ENCODE data around the gene GCNT4.

Gene GCNT4

GRCh38 chr5:75043633-75044264 lies 8.6 kb downstream of the GCNT4 start:
- Histone ChIP-seq H3K27me3 (ENCODE audit: control insufficient read depth in 2 of 2, insufficient read depth in 2 of 2, low read length in 2 of 2) (no peaks in the 10 kb centered on the region), H3K4me3 (ENCODE audit: low read length in 2 of 2) (no peak overlapping the region), H3K36me3 (ENCODE audit: control insufficient read depth in 2 of 2, insufficient read depth in 2 of 2, low read length in 2 of 2) (no peaks in the 10 kb centered on the region), H3K9me3 (ENCODE audit: control insufficient read depth in 2 of 2, low read length in 2 of 2) (no peaks in the 10 kb centered on the region), H3K4me1 (ENCODE audit: control insufficient read depth in 2 of 2, insufficient read depth in 2 of 2, low read length in 2 of 2) (no peaks in the 10 kb centered on the region), H3K27ac (ENCODE audit: low read depth in 2 of 2, low read length in 2 of 2) (no peak overlapping the region), H3K9ac (ENCODE audit: low read depth in 1 of 2, low read length in 2 of 2) (no peak overlapping the region)

DNA sequence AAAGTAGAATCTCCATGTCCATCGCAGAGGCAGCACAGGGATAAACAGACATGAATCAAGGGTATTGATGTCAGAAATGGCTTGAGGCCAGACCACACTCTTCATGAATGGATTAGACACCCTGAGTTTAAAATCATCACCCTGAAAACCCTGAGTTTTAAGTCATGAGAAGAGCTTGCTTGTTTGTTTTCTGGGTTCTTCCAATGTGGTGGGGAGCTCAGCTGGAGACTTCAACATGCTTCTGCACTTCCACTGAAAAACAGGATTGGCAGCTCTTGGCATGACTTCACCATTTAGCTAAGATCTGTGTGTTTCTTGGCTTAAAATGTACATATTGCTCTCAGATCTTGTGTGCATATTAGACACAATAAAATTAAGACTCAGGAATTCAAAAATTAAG lies 9.8 kb downstream of the GCNT4 start:
- Histone ChIP-seq H3K27me3 (ENCODE audit: control insufficient read depth in 2 of 2, insufficient read depth in 2 of 2, low read length in 2 of 2) (no peaks in the 10 kb centered on the region), H3K4me3 (ENCODE audit: low read length in 2 of 2) (no peak overlapping the region), H3K9me3 (ENCODE audit: control insufficient read depth in 2 of 2, low read length in 2 of 2) (no peaks in the 10 kb centered on the region), H3K27ac (ENCODE audit: low read depth in 2 of 2, low read length in 2 of 2) (no peak overlapping the region), H3K4me1 (ENCODE audit: control insufficient read depth in 2 of 2, insufficient read depth in 2 of 2, low read length in 2 of 2) (no peaks in the 10 kb centered on the region), H3K36me3 (ENCODE audit: control insufficient read depth in 2 of 2, insufficient read depth in 2 of 2, low read length in 2 of 2) (no peaks in the 10 kb centered on the region), H3K9ac (ENCODE audit: low read depth in 1 of 2, low read length in 2 of 2) (no peak overlapping the region)

- no peaks in the 10 kb centered on the region for H3K36me3 ChIP-seq (ENCODE audit: control insufficient read depth in 2 of 2, insufficient read depth in 2 of 2, low read length in 2 of 2)
- H3K27ac ChIP-seq (ENCODE audit: low read depth in 2 of 2, low read length in 2 of 2): no peak overlapping the region
- H3K9me3 ChIP-seq (ENCODE audit: control insufficient read depth in 2 of 2, low read length in 2 of 2): no peaks in the 10 kb centered on the region
- no peaks in the 10 kb centered on the region for H3K4me1 ChIP-seq (ENCODE audit: control insufficient read depth in 2 of 2, insufficient read depth in 2 of 2, low read length in 2 of 2)
- no peak overlapping the region for H3K4me3 ChIP-seq (ENCODE audit: low read length in 2 of 2)
- no peaks in the 10 kb centered on the region for H3K27me3 ChIP-seq (ENCODE audit: control insufficient read depth in 2 of 2, insufficient read depth in 2 of 2, low read length in 2 of 2)
- H3K9ac ChIP-seq (ENCODE audit: low read depth in 1 of 2, low read length in 2 of 2): no peak overlapping the region
Observed at GRCh38 chr5:75040973-75041372, 11.4 kb downstream of the GCNT4 start.

GRCh38 chr5:75037106-75037505 lies 15.3 kb downstream of the GCNT4 start:
- Histone ChIP-seq H3K27ac (ENCODE audit: low read depth in 2 of 2, low read length in 2 of 2) (no peak overlapping the region), H3K4me3 (ENCODE audit: low read length in 2 of 2) (no peak overlapping the region), H3K4me1 (ENCODE audit: control insufficient read depth in 2 of 2, insufficient read depth in 2 of 2, low read length in 2 of 2) (peaks cover 0 to 3% of the 10 kb centered on the region in 2 donors), H3K36me3 (ENCODE audit: control insufficient read depth in 2 of 2, insufficient read depth in 2 of 2, low read length in 2 of 2) (no peaks in the 10 kb centered on the region), H3K27me3 (ENCODE audit: control insufficient read depth in 2 of 2, insufficient read depth in 2 of 2, low read length in 2 of 2) (no peaks in the 10 kb centered on the region), H3K9ac (ENCODE audit: low read depth in 1 of 2, low read length in 2 of 2) (no peak overlapping the region), H3K9me3 (ENCODE audit: control insufficient read depth in 2 of 2, low read length in 2 of 2) (no peaks in the 10 kb centered on the region)

- Histone ChIP-seq H3K4me1 (ENCODE audit: control insufficient read depth in 2 of 2, insufficient read depth in 2 of 2, low read length in 2 of 2) (peaks cover 0 to 3% of the 10 kb centered on the region in 2 donors), H3K9ac (ENCODE audit: low read depth in 1 of 2, low read length in 2 of 2) (no peak overlapping the region), H3K4me3 (ENCODE audit: low read length in 2 of 2) (no peak overlapping the region), H3K36me3 (ENCODE audit: control insufficient read depth in 2 of 2, insufficient read depth in 2 of 2, low read length in 2 of 2) (no peaks in the 10 kb centered on the region), H3K27me3 (ENCODE audit: control insufficient read depth in 2 of 2, insufficient read depth in 2 of 2, low read length in 2 of 2) (no peaks in the 10 kb centered on the region), H3K27ac (ENCODE audit: low read depth in 2 of 2, low read length in 2 of 2) (no peak overlapping the region), H3K9me3 (ENCODE audit: control insufficient read depth in 2 of 2, low read length in 2 of 2) (no peaks in the 10 kb centered on the region)
Observed at GRCh38 chr5:75034137-75034739, 18.1 kb downstream of the GCNT4 start.

DNA sequence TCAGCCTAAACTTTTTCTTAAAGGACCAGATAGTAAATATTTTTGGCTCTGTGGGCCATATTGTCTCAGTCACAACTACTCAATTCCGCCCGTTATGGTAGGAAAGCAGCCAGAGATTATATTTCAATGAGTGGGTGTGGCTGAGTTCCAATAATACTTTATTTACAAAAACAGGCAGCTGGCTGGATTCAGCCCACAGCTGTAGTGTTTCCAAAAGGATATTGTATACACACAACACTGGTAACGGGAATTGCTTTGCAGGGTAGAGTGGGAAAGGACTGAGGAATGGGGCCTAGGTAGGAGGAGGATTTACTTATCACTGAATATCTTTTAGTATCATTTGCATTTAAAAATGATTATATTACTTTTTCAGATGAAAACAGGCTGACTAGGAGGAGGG lies 21.0 kb downstream of the GCNT4 start:
- no peak overlapping the region for H3K9ac ChIP-seq (ENCODE audit: low read depth in 1 of 2, low read length in 2 of 2)
- no peaks in the 10 kb centered on the region for H3K27me3 ChIP-seq (ENCODE audit: control insufficient read depth in 2 of 2, insufficient read depth in 2 of 2, low read length in 2 of 2)
- no peaks in the 10 kb centered on the region for H3K9me3 ChIP-seq (ENCODE audit: control insufficient read depth in 2 of 2, low read length in 2 of 2)
- no peak overlapping the region for H3K27ac ChIP-seq (ENCODE audit: low read depth in 2 of 2, low read length in 2 of 2)
- peaks cover 0 to 3% of the 10 kb centered on the region in 2 donors for H3K4me1 ChIP-seq (ENCODE audit: control insufficient read depth in 2 of 2, insufficient read depth in 2 of 2, low read length in 2 of 2)
- H3K4me3 ChIP-seq (ENCODE audit: low read length in 2 of 2): no peak overlapping the region
- no peaks in the 10 kb centered on the region for H3K36me3 ChIP-seq (ENCODE audit: control insufficient read depth in 2 of 2, insufficient read depth in 2 of 2, low read length in 2 of 2)

- Histone ChIP-seq H3K27ac (ENCODE audit: low read depth in 2 of 2, low read length in 2 of 2) (no peak overlapping the region), H3K4me1 (ENCODE audit: control insufficient read depth in 2 of 2, insufficient read depth in 2 of 2, low read length in 2 of 2) (peaks cover 2 to 6% of the 10 kb centered on the region in 2 donors), H3K4me3 (ENCODE audit: low read length in 2 of 2) (no peak overlapping the region), H3K27me3 (ENCODE audit: control insufficient read depth in 2 of 2, insufficient read depth in 2 of 2, low read length in 2 of 2) (no peaks in the 10 kb centered on the region), H3K36me3 (ENCODE audit: control insufficient read depth in 2 of 2, insufficient read depth in 2 of 2, low read length in 2 of 2) (no peaks in the 10 kb centered on the region), H3K9me3 (ENCODE audit: control insufficient read depth in 2 of 2, low read length in 2 of 2) (no peaks in the 10 kb centered on the region), H3K9ac (ENCODE audit: low read depth in 1 of 2, low read length in 2 of 2) (no peak overlapping the region)
Observed at GRCh38 chr5:75028090-75028489, 24.3 kb downstream of the GCNT4 start.

- no peaks in the 10 kb centered on the region for H3K36me3 ChIP-seq (ENCODE audit: control insufficient read depth in 2 of 2, insufficient read depth in 2 of 2, low read length in 2 of 2)
- no peaks in the 10 kb centered on the region for H3K9me3 ChIP-seq (ENCODE audit: control insufficient read depth in 2 of 2, low read length in 2 of 2)
- no peak overlapping the region for H3K4me3 ChIP-seq (ENCODE audit: low read length in 2 of 2)
- no peaks in the 10 kb centered on the region for H3K27me3 ChIP-seq (ENCODE audit: control insufficient read depth in 2 of 2, insufficient read depth in 2 of 2, low read length in 2 of 2)
- H3K27ac ChIP-seq (ENCODE audit: low read depth in 2 of 2, low read length in 2 of 2): peak overlapping the region in 1 of 2 donors; percentile 34
- H3K9ac ChIP-seq (ENCODE audit: low read depth in 1 of 2, low read length in 2 of 2): no peak overlapping the region
- H3K4me1 ChIP-seq (ENCODE audit: control insufficient read depth in 2 of 2, insufficient read depth in 2 of 2, low read length in 2 of 2): peaks cover 2 to 6% of the 10 kb centered on the region in 2 donors
Observed at GRCh38 chr5:75023368-75024159, 28.8 kb downstream of the GCNT4 start.

- no peaks in the 10 kb centered on the region for H3K36me3 ChIP-seq (ENCODE audit: control insufficient read depth in 2 of 2, insufficient read depth in 2 of 2, low read length in 2 of 2)
- H3K27me3 ChIP-seq (ENCODE audit: control insufficient read depth in 2 of 2, insufficient read depth in 2 of 2, low read length in 2 of 2): no peaks in the 10 kb centered on the region
- no peak overlapping the region for H3K4me3 ChIP-seq (ENCODE audit: low read length in 2 of 2)
- no peak overlapping the region for H3K27ac ChIP-seq (ENCODE audit: low read depth in 2 of 2, low read length in 2 of 2)
- H3K9ac ChIP-seq (ENCODE audit: low read depth in 1 of 2, low read length in 2 of 2): no peak overlapping the region
- peaks cover 2 to 6% of the 10 kb centered on the region in 2 donors for H3K4me1 ChIP-seq (ENCODE audit: control insufficient read depth in 2 of 2, insufficient read depth in 2 of 2, low read length in 2 of 2)
- H3K9me3 ChIP-seq (ENCODE audit: control insufficient read depth in 2 of 2, low read length in 2 of 2): no peaks in the 10 kb centered on the region
Observed at GRCh38 chr5:75021800-75022199, 30.6 kb downstream of the GCNT4 start.

GRCh38 chr5:75021219-75021618 lies 31.1 kb downstream of the GCNT4 start:
- no peaks in the 10 kb centered on the region for H3K36me3 ChIP-seq (ENCODE audit: control insufficient read depth in 2 of 2, insufficient read depth in 2 of 2, low read length in 2 of 2)
- no peak overlapping the region for H3K9ac ChIP-seq (ENCODE audit: low read depth in 1 of 2, low read length in 2 of 2)
- no peak overlapping the region for H3K4me3 ChIP-seq (ENCODE audit: low read length in 2 of 2)
- H3K27me3 ChIP-seq (ENCODE audit: control insufficient read depth in 2 of 2, insufficient read depth in 2 of 2, low read length in 2 of 2): no peaks in the 10 kb centered on the region
- H3K9me3 ChIP-seq (ENCODE audit: control insufficient read depth in 2 of 2, low read length in 2 of 2): no peaks in the 10 kb centered on the region
- no peak overlapping the region for H3K27ac ChIP-seq (ENCODE audit: low read depth in 2 of 2, low read length in 2 of 2)
- H3K4me1 ChIP-seq (ENCODE audit: control insufficient read depth in 2 of 2, insufficient read depth in 2 of 2, low read length in 2 of 2): peaks cover 2 to 6% of the 10 kb centered on the region in 2 donors

Data from mucosa of rectum (tissue), 2 donors.